NCI-H1694 treated with DMSO at 0.1 percent for 48 hours (cell line): ENCODE data around the gene TMEM140.

Experiments
- DNase-seq: peaks from one replicate; lab custom pipeline; 2025; lab: John Stamatoyannopoulos, UW

Gene TMEM140

DNA sequence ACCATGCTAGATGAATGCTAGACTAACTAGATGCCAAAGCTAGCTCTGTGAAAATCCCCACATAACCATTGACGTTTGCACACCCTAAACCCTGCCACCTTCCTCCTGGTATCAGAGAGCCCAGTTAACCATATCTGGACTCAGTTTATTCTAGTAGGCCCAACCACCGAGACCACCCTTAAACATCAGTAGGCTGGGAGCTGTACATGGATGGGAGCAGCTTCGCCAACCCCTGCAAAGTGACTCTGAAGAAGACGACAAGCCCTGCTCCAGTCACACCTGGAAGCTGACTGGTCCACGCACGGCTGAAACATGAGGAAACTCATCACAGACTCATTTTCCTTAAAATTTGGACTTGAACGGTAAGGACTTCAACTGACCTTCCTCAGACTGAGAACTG is 27.1 kb downstream of the TMEM140 start:
- DNase-seq = no peak

DNA sequence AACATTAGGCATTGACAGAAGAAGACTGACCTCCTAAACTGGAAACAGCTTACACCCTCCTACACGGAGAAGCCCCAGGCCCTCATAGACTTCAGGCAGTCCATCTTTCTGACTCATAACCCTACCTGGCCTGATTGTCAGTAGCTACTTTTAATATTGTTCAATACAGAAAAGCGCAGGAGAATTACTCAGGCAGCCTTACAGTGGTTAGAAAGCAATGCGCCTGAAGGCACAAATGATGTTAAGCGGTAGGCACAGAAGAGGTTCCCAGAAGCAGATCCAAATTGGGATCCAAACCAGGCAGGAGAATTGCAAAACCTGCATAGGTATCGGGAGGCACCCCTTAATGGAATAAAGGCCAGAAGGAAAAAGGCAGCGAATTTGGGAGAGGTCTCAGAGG is 28.1 kb downstream of the TMEM140 start:
- no peak for DNase-seq

DNA sequence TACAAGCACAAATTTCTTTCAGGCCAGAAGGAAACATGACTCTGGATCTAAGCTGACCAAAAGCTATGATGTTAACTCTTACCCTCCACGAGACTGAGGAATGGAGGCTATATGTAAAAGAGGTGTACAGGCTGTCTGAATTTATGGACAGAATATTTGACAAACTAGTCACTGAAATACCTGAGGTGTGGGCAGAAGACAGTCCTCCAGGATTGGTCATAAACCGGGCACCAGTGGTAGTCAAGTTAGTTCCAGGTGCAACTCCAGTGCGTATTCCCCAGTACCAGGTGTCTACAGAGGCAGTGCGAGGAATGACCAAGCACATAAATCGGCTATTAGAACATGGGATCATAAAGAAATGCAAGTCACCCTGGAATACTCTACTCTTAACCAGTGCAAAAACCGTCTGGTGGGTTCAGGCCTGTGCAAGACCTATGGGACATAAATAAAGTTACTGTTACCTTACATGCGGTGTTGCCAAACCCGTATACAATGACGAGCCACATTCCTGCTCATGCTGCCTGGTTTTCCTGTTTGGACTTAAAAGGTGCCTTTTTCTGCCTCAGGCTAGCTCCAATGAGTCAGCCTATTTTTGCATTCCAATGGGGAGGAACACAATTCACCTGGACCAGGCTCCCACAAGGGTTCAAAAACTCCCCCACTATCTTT is 29.3 kb downstream of the TMEM140 start:
- no peak for DNase-seq

DNA sequence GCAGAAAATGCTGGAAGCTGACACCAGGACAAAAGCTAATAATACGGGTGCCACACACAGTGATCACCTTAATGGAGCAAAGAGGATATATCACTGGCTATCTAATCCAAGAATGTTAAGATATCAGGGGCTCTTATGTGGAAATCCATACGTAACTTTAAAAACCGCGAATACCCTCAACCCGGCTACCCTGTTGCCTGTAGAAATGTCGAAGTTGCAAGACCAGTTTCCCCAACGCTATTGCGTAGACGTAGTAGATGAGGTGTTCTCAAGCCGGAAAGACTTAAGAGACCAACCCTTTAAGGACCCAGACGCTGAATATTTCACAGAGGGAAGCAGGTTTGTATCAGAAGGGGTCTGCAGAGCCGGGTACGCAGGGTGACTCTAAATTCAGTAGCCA is 30.5 kb downstream of the TMEM140 start:
- no peak for DNase-seq

- DNase-seq = no peak
These were observed 31.6 kb downstream of the TMEM140 start for GRCh38 chr7:135179321-135179925.

- DNase-seq = no peak
These were observed 32.2 kb downstream of the TMEM140 start for GRCh38 chr7:135180122-135180521.

- DNase-seq = no peak
These were observed 33.5 kb downstream of the TMEM140 start for GRCh38 chr7:135181261-135181928.

GRCh38 chr7:135181929-135182678 is 34.2 kb downstream of the TMEM140 start:
- no peak for DNase-seq

DNA sequence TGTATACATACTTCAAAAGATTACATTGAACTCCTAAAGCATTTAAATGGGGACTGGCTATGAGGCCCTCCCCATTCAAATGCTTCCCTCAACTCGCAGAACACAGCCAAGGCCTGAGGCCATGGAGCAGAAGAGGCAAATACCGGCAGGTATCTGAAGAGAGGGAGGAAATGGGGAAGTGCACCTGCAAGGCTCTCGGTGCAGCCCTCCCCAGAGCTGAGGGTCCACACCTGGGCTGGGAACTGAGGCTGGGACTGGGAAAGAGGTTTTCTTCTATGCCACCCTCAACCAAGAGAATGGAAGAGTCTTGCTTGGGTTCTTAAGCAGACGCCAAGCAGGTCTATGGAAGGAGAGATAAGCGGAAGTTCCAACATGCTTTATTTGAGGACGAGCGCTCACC is 35.6 kb downstream of the TMEM140 start:
- no peak for DNase-seq

DNA sequence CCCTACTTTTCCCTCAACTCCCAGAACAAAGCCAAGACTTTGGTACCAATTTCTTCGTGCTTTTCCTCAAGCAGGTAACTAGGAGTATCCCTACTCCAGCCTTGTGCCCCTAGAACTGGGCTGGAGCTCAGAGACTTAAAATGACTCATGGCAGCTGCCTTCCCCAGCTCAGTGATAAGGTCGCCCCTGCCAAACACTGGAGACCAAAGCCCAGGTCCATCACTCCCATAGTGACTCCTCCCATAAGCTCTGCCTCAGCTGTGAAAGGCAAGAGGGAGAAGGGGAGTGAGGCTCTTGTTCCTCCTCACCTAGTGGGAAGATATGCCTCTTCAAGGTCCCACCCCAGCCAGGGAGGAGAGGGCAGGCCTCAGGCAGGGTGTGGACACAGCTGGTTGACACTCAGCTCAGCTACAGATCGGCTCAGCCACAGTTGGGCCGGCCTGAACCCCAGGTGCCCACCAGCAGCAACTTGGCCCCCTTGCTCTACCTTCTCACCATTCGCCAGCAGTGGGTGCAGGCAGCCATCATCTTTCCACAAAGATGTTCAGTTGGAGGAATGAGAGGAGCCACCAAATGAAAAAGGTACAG is 36.5 kb downstream of the TMEM140 start:
- no peak for DNase-seq

- DNase-seq = no peak
These were observed 37.8 kb downstream of the TMEM140 start for GRCh38 chr7:135185471-135186260.

GRCh38 chr7:135186261-135186540 is 38.3 kb downstream of the TMEM140 start:
- no peak for DNase-seq

GRCh38 chr7:135186841-135187253 is 39.0 kb downstream of the TMEM140 start:
- DNase-seq = no peak

DNA sequence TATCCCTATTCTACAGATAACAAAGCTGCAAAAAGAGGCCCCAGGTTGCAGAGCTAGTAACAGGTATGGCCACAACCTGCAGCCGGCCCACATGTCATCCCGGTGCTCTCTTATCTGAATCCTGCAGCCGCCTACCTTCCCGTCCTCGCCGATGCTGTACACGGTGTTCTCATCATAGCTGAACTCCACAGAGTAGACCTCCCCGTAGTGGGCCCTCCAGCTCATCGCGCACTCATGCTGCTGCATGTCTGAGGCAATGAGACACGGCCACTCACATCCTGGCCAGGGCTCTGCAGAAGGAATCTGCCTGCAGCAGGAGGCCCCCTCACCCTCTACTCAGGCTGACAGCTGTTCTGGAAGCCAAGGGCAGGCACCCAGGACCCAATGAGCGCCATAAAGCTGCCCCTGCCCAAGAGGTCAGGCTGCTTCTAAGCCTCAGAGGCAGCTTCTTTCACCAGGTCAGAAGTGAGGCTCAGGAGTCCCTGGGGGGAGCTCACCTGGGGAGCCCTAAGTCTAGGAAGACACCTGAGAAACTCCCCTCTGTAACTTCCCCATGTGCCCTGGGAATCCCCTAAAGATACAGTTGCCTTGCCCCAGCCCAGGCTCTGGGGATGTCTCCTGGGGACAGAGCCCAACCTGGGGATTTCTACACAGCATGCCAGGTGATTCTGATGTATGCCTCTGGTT is 40.6 kb downstream of the TMEM140 start:
- DNase-seq = no peak

DNA sequence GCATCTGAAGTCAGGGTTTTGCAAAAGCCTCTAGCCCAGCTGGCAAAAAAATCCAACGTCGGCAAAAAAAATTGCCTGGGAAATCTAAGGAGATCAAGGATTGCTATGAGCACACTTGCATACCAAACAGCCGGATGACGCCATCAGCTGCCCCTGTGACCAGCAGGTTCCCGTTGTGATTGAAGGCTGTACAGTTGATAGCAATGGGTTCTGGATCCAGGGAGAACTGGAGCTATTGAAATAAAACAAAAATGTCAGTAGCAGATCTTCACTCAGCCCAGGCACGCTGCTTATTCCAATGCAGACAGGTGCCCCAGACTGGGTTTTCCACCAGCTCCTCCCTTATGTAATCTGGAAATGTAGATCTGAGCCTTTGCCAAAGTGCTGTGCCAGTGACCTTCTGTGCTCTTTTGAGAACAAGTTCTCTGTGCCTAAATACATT is 41.4 kb downstream of the TMEM140 start:
- DNase-seq = no peak

GRCh38 chr7:135189961-135190360 is 42.1 kb downstream of the TMEM140 start:
- no peak for DNase-seq

- DNase-seq = no peak
These were observed 42.8 kb downstream of the TMEM140 start for GRCh38 chr7:135190703-135191102.

DNA sequence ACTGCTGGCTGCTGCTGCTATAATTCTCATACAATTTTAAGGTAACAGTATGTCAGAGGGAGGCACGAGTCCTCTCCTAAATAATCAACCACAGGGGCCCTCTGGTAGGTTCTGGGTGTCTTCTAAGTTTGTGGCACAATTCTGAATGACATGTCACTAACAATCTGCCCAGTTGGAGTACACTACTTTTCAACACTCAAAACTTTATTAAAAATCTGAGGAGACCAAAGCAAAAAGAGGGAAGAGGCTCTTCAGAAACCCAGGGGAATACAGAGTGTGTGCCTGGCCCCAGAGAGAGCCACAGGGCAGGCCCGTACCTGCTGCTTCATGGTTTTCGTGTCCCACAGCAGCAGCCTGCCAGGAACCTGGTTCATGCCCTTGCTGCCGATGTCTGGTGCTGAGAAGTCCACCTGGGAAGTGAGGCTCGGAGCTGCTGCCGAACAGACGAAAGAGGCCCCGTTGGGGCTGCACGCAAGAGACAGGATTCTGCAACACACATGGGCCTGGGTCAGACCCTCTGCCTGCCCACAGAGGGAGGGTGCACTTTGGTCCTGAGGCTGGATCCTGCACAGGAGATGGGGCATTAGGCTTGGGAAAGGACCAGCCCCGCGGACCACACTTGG is 45.2 kb downstream of the TMEM140 start:
- DNase-seq = no peak

DNA sequence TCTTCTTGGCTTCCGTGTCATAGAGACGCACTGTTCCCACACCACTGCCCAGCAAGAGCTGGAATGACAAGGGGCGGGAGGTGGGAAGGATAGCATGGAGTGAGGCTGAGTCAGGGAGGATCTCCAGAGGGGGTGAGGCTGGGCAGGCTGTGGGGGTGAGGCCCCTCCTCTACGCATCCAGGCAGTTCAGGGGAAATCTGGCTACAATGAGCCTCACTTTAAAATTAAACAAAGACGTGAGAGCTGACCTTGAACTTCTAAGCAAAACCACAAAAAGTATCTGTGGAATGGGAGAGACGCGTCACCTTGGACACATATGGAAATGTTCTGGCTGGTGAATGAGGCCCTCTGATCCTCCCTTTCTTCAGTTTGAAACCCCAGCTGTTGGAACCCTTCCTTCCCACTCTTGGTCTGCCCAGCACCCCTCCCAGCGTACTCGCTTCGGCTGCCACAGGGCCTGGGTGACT is 45.8 kb downstream of the TMEM140 start:
- DNase-seq = no peak

- no peak for DNase-seq
These were observed 46.7 kb downstream of the TMEM140 start for GRCh38 chr7:135194494-135195095.
